GM20431 (cell line): Measurements from ENCODE around the gene FREM2.

ENCODE experiments used
- in situ Hi-C: fragments of 300-500 bp; cut with MseI, MboI; formaldehyde crosslinking; loops from one replicate; pipeline ENCODE4 v1.15.0; 2020; ENCODE audit warnings: low sequenced_read_pairs; ENCODE audit not compliant: unreplicated experiment

FREM2 gene

GRCh38 chr13:38752686-38753085 is 65.8 kb downstream of the FREM2 start:
- in situ Hi-C loops: no loop called here

GRCh38 chr13:38753878-38754277 is 67.0 kb downstream of the FREM2 start:
- in situ Hi-C loops: no loop called here

GRCh38 chr13:38755793-38756192 is 68.9 kb downstream of the FREM2 start:
- in situ Hi-C loops: no loop called here

GRCh38 chr13:38758277-38758676 is 71.4 kb downstream of the FREM2 start:
- in situ Hi-C loops: no loop called here

DNA sequence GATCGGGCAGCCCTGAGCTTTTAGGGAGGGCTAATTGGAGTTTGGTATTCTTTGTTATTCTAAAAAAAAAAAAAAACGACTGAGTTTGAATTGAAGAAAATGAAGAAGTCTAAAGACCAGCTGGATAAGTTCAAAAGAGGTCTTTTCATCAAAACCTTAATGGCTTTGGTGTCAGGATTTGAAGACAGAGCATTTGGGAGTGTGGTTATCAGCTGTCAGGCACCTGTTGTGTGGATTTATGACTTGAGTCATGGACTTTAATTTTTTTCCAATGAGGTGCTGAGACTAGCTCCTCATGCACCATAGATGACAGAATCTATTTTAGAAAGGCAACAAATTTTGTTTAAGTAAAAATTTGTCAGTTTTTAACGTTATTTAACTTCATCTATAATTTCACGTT is 72.5 kb downstream of the FREM2 start:
- in situ Hi-C loops: no loop called here

DNA sequence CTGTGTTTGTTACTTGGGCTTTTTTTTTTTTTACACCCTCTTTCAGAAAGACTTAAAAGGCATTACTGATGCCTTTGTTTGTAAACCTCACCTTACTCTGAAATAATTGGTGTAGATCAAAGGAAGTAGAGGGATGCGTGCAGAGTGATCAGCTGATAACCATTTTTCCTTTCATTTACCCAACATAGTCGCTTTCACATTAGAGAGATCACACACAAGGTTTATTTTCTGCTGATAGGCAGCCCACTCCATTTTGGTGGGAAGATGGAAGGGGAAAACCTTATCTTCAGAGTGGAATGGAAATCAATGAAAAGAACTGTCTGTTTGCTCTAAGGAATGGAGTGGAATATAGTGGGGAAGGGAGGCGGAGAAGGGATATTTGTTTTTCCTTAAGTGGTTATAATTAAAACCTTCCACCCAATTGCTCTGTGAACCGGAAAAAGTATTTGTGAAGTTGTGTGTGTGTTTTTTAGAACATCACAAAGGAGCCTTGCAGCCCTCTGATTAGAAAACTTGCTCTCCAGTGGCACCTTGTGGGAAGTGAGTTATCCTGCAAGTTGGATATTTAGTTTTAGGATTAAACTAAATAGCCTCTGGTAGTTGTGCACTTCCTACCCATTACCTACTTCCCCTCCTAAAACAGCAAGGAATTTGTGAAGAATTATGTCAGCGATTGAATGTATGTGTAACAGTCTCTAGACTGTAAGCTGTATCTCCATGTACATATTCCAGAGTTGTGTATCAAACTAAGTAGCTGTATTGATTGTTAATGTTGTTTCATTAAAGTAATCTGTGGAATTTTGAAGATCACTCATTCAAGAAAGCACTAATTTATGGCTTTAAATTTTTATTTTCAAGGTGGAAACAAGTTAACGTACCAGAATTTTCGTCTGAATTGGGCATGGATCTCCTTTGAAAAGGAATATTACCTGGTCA is 76.8 kb downstream of the FREM2 start:
- in situ Hi-C loops: no loop called here

DNA sequence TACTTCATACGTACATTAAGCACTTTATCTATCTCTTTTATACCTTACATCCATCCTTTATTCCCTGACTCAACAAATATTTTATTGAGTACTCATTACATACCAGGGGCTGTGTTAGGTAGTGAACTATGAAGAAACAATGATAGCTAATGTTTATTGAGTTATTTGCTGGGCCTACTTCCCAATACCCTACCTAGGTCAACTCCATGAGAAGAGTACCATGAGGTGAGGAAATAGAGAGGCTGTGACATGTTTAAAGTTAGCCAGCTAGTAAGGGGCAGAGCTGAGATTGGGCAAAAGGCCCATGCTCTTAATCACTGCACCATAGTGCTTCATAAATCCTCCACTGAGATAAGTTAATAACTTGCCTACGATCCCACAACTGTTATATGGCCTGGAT is 79.9 kb downstream of the FREM2 start:
- in situ Hi-C loops: no loop called here

- in situ Hi-C loops: no loop called here
Measured at GRCh38 chr13:38767506-38768265, 80.8 kb downstream of the FREM2 start.

DNA sequence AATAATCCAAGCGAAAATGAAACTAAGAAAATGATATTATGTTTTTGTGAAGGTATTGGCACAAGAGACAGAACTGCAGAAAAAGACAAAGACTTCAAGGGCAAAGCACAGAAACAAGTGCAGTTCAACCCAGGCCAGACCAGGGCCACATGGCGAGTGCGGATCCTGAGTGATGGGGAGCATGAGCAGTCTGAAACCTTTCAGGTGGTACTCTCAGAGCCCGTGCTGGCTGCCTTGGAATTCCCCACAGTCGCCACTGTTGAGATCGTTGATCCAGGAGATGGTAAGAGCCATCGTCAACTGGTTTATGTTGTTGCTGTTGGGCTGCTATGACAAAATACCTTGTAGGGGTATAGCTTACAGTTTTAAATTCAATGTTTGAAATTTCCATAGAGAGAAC is 82.6 kb downstream of the FREM2 start:
- in situ Hi-C loops: no loop called here

DNA sequence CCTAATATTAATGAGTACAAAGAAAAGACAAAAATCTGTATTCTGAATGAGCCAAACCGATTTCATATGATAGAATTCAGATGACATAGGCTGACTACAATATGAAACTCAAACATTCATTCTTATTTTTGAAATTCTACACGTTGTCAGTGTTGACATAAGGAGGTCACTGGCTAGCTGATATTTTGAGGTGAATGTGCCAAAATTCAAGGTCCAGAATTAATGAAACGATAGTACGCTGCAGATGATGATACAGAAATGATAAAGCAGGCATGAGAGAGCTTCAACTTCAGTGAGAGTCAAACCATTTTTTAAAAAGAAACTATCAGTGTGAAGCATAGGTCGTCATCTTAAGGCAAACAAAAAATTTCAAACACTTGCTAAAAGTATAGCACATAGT is 88.2 kb downstream of the FREM2 start:
- in situ Hi-C loops: no loop called here

GRCh38 chr13:38777347-38778119 is 90.7 kb downstream of the FREM2 start:
- in situ Hi-C loops: no loop called here

- in situ Hi-C loops: no loop called here
Measured at GRCh38 chr13:38781539-38781938, 94.7 kb downstream of the FREM2 start.

- in situ Hi-C loops: no loop called here
Measured at GRCh38 chr13:38784036-38784880, 97.4 kb downstream of the FREM2 start.

- in situ Hi-C loops: no loop called here
Measured at GRCh38 chr13:38785042-38785441, 98.2 kb downstream of the FREM2 start.

DNA sequence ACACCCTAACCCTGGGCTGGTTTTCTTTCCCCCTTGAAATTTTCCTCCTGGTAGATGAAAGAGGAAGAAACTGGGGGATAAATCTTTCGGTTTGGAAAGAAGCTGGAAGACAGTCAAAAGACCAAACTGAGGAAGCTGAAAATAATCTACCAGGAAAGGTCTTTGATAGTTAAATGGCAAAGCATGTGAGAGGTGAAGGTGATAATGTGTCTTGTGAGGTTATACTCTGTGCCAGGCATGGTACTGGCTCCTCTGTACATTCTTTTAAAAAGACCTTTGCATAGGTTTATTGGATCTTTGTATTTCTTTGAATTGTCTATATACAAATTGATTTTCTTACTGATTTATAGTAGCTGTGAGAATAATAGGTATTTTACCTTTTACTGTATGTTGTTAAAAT is 98.6 kb downstream of the FREM2 start:
- in situ Hi-C loops: no loop called here

GRCh38 chr13:38787550-38787949 is 100.7 kb downstream of the FREM2 start:
- in situ Hi-C loops: no loop called here

GRCh38 chr13:38796890-38797289 is 110.0 kb downstream of the FREM2 start:
- in situ Hi-C loops: no loop called here

DNA sequence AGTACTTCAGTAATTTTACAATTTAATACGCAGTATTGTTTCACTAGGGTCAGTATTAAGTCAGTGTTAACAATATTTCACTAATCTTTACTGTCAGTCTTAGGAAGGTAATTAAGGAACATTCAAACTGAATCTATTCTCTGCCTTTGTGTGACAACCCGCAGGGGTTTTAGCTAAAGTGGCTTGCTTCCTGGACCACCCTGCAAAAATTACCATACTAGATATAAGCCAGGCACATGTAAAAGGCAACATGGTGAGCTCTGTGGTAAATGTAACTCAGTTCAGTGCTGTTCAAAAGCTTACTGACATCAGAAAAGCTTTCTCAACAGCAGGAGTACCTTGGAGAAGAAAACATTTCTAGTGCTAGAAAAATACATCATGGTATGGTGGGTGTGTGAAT is 116.7 kb downstream of the FREM2 start:
- in situ Hi-C loops: no loop called here

- in situ Hi-C loops: no loop called here
Measured at GRCh38 chr13:38804061-38804460, 117.2 kb downstream of the FREM2 start.

- in situ Hi-C loops: no loop called here
Measured at GRCh38 chr13:38804536-38804935, 117.7 kb downstream of the FREM2 start.
